ENCODE measurements around the gene STPG3. TPM values are rescaled to one million over a fixed set of nuclear protein-coding genes. Genes with fewer than 3 reads are reported as not detected.

The STPG3 gene
- total and polyA plus RNA-seq, 9 of the 15 experiments (the other 6 are each of a cell fraction or from before 2014, with no cell fraction given), result not detected

- no peak for TF ChIP-seq THAP12 (CRISPR knock-in tag; IDR thresholded peaks at IDR 0.05)
- no peak for TF ChIP-seq DMBX1 (CRISPR knock-in tag; IDR thresholded peaks at IDR 0.05; ENCODE audit: borderline replicate concordance)
- TF ChIP-seq DLX4 (CRISPR knock-in tag; IDR thresholded peaks at IDR 0.05), result no peak
- no peak for TF ChIP-seq SAFB2 (IDR thresholded peaks at IDR 0.05; ENCODE audit: borderline replicate concordance, low read depth, low read length, severe bottlenecking)
- TF ChIP-seq ZFP91 (CRISPR knock-in tag; IDR thresholded peaks at IDR 0.05), result no peak
- no peak for TF ChIP-seq CAMTA2 (CRISPR knock-in tag; conservative IDR thresholded peaks at IDR 0.05)
- no peak for TF ChIP-seq NFATC3 (IDR thresholded peaks at IDR 0.05)
- TF ChIP-seq ETV1 (tag; conservative IDR thresholded peaks at IDR 0.05; ENCODE audit: low read depth), result 0 out of 2 replicates have a peak, but pooled peaks have one; percentile 31
- no peak for TF ChIP-seq HES1 (IDR thresholded peaks at IDR 0.05; ENCODE audit: low read depth)
- TF ChIP-seq ZNF263 (CRISPR knock-in tag; IDR thresholded peaks at IDR 0.05; ENCODE audit: borderline replicate concordance), result no peak; the same call in 1 of the 2 replicates
- TF ChIP-seq MTF1 (CRISPR knock-in tag; IDR thresholded peaks at IDR 0.05; ENCODE audit: borderline replicate concordance), result no peak
- TF ChIP-seq ZNF511 (CRISPR knock-in tag; IDR thresholded peaks at IDR 0.05), result 0 out of 2 replicates have a peak, but pooled peaks have one; percentile 62
- TF ChIP-seq ZKSCAN1 (IDR thresholded peaks at IDR 0.05; ENCODE audit: low read depth, low read length), result no peak
- no peak for TF ChIP-seq SLC30A9 (CRISPR knock-in tag; IDR thresholded peaks at IDR 0.05)
- TF ChIP-seq GATAD2B (IDR thresholded peaks at IDR 0.05; ENCODE audit: borderline replicate concordance), result peak; percentile 43
- TF ChIP-seq ZNF551 (CRISPR knock-in tag; IDR thresholded peaks at IDR 0.05), result no peak
- TF ChIP-seq MNT (conservative IDR thresholded peaks at IDR 0.05), result peak; percentile 96 to 97
- TF ChIP-seq MYC (IDR thresholded peaks at IDR 0.05; ENCODE audit: low read depth, low read length), result peak; percentile 97
- TF ChIP-seq MYC (CRISPR knock-in tag; IDR thresholded peaks at IDR 0.05; ENCODE audit: borderline replicate concordance, low read depth), result peak; percentile 76; the same call in 1 of the 2 replicates
- no peak for TF ChIP-seq PTRF (tag; IDR thresholded peaks at IDR 0.05)
These were observed 25.6 kb downstream of the STPG3 start (continued) for GRCh38 chr9:137276473-137277328.
